NCI-H2196 (cell line): ENCODE results near the gene NTHL1.

ENCODE experiments used
- DNase-seq: peaks from one replicate; lab custom pipeline; 2025; ENCODE audit not compliant: unreplicated experiment; lab: John Stamatoyannopoulos, UW

NTHL1 gene

DNA sequence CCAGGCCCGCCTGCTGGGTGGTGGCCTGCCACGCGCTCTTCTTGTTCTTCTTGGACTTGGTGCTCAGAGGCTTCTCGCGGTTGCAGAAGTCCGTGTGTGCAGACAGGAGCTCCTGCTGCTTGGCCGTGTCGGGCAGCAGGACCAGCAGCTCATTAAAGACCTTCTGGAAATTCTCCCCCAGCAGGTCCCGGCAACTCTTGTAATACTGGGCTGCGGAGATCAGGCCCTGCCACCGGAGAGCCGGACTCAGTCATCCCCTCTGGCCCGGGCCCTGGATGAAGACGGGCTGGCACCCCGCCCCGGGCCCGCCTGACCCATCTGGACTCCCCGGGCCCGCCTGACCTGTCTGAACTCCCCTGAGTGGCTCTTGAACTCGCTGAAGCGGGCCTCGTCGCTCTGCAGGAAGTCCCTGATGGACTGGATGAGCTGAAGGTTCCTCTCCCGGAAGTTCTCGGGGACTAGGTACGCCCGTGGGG lies 49.2 kb downstream of the NTHL1 start:
- DNase-seq, result no peak

GRCh38 chr16:1997494-1998359 lies 49.9 kb downstream of the NTHL1 start:
- DNase-seq, result no peak

DNA sequence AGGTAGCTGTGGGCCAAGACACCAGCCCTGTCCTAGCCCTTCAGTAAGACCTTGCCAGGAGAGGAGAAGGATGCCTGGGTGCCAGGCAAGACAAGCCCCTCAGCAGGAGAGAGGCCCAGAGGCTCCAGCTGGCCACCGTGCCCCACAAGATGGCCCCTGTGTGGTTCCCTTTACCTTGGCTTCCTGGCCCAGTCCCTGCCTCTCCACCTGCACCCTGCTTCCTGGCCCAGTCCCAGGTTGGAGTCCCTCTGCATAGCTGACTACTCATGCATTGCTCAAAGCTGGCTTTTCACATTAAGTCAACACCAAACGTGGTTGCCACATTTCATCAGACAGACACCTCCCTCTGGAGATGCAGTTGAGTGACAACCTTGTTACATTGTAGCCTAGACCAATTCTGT lies 53.9 kb downstream of the NTHL1 start:
- DNase-seq, result peak; percentile 58

GRCh38 chr16:1992704-1993317 lies 54.8 kb downstream of the NTHL1 start:
- no peak for DNase-seq

DNA sequence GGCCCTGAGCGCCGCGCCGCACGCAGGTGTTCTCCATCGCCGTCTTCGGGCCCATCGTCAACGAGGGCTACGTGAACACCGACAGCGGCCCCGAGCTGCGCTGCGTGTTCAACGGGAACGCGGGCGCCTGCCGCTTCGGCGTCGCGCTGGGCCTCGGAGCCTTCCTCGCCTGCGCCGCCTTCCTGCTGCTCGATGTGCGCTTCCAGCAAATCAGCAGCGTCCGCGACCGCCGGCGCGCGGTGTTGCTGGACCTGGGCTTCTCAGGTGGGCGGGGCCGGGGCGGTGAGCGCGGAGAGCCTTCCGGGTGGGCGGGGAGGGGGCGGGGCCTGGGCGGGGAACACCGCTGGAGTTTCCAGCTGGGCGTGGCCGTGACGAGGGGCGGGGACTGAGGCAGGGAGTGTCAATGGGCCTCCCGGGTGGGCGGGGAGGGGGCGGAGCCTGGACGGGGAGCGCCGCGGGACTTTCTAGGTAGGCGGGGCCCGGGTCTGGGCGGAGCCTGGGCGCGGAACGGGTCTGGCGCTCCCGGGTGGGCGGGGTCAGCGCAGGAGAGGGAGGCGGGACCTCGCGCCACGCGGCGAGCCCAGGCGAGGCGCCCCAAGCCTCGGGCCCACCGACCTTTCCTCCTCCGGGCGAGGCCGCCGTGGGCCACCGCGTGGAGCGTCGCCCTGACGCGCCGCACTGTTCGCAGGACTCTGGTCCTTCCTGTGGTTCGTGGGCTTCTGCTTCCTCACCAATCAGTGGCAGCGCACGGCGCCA lies 55.5 kb downstream of the NTHL1 start:
- no peak for DNase-seq

GRCh38 chr16:1991588-1991947 lies 56.1 kb downstream of the NTHL1 start:
- DNase-seq, result no peak

- no peak for DNase-seq
These were observed 56.5 kb downstream of the NTHL1 start for GRCh38 chr16:1991135-1991551.

DNA sequence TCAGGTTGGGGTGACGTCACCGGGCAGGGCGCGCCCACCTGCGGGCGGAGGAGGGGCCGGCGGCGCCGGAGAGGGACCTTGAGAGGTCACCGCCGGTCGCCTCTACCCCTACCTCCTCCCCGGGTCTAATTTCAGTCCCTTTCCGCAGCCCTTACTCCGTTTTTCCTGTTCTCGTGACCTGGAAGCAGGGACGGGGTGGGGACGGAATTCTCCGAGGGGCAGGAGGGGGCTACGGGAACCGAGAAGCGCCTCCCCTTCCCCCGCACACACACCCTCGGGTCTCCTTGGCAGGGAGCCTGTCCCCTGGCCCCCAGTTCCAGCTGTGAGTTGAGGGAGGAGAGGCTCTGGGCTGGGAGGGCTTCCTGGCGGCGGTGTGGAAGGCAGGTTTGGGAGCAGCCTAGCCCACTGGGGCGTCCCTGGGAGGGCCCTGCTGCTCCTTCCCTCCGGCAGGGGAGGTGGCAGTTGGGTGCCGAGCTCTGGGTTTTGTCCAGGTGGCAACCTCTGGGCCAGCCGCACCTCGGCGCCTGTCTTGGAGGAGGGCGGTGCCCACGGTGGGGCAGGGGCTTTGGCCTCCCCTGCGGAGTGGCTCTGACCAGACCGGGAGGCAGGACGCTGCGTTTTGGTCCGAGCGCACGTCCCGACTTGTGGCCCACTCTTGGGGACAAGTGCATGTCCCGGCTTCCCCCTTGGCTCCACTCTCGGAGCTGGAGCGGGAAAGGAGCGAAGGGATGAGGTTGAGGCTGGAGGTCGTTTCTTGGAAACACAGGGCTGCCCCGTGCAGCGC lies 57.1 kb downstream of the NTHL1 start:
- DNase-seq, result peak; percentile 73

DNA sequence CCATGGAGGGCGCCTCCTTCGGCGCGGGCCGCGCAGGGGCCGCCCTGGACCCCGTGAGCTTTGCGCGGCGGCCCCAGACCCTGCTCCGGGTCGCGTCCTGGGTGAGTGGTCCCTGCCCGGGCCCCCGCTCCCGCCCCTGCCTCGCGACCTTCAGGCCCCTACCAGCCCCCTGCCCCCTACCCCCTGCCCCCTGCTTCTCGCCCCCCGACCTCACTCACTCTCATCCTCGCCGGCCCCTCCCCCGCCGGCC lies 57.6 kb downstream of the NTHL1 start:
- no peak for DNase-seq
